Left kidney (tissue), 2 donors: ENCODE measurements around the gene FGF18. TPM values are rescaled to one million over a fixed set of nuclear protein-coding genes. Genes with fewer than 3 reads are reported as not detected.

Experiments used
- DNase-seq: peaks from one replicate; pipeline ENCODE4 v3.0.0-alpha.2; 2013
- polyA plus RNA-seq: library from polyadenylated mRNA; unstranded; fragments of 120-200 nt; gene quantifications from one replicate; pipeline ENCODE4 v1.2.1, GENCODE V29; 2013; ENCODE audit not compliant: insufficient read length

FGF18 gene
- polyA plus RNA-seq, 1 donor, result 0.25 TPM

- no peak for DNase-seq
Observed at GRCh38 chr5:171422902-171423663, 3.6 kb downstream of the FGF18 start.

- DNase-seq, result no peak
Observed at GRCh38 chr5:171424726-171425125, 5.3 kb downstream of the FGF18 start.

- no peak for DNase-seq
Observed at GRCh38 chr5:171425596-171426244, 6.3 kb downstream of the FGF18 start.

- no peak for DNase-seq
Observed at GRCh38 chr5:171426266-171426665, 6.8 kb downstream of the FGF18 start.

- no peak for DNase-seq
Observed at GRCh38 chr5:171426680-171427079, 7.2 kb downstream of the FGF18 start.

GRCh38 chr5:171427318-171428167 lies 8.1 kb downstream of the FGF18 start:
- DNase-seq, result no peak

- DNase-seq, result no peak
Observed at GRCh38 chr5:171428168-171428696, 8.8 kb downstream of the FGF18 start.

- DNase-seq, result no peak
Observed at GRCh38 chr5:171428809-171429542, 9.5 kb downstream of the FGF18 start.

GRCh38 chr5:171429543-171429910 lies 10.1 kb downstream of the FGF18 start:
- no peak for DNase-seq

GRCh38 chr5:171431251-171431777 lies 11.9 kb downstream of the FGF18 start:
- no peak for DNase-seq

- no peak for DNase-seq
Observed at GRCh38 chr5:171432076-171432475, 12.6 kb downstream of the FGF18 start.

GRCh38 chr5:171432583-171433351 lies 13.3 kb downstream of the FGF18 start:
- no peak for DNase-seq

- DNase-seq, result no peak
Observed at GRCh38 chr5:171433352-171433698, 13.9 kb downstream of the FGF18 start.

- DNase-seq, result no peak
Observed at GRCh38 chr5:171433982-171434676, 14.7 kb downstream of the FGF18 start.

GRCh38 chr5:171434874-171435273 lies 15.4 kb downstream of the FGF18 start:
- DNase-seq, result no peak

GRCh38 chr5:171435908-171436307 lies 16.5 kb downstream of the FGF18 start:
- DNase-seq, result no peak

- no peak for DNase-seq
Observed at GRCh38 chr5:171436804-171437285, 17.4 kb downstream of the FGF18 start.

GRCh38 chr5:171437286-171437821 lies 17.9 kb downstream of the FGF18 start:
- no peak for DNase-seq

GRCh38 chr5:171438738-171439137 lies 19.3 kb downstream of the FGF18 start:
- DNase-seq, result no peak

- DNase-seq, result no peak
Observed at GRCh38 chr5:171441246-171441791, 21.9 kb downstream of the FGF18 start.
